ACHN (cell line): ENCODE measurements around the gene POC5.
"Not testable (repeated sequence)": the region's sequence is repeated elsewhere in the genome, so short reads cannot be mapped to it uniquely, and the experiment has no call there.

Source experiments
- DNase-seq: peaks from one replicate; pipeline ENCODE4 v3.0.0-alpha.2; 2015
- in situ Hi-C: cut with HindIII; loops from 2 replicates; pipeline ENCODE4 v1.10.0; 2017; ENCODE audit warnings: low sequenced_read_pairs, low pct_ligation_motif_present, low pct_unique_long_range_greater_than_20kb

POC5 gene, protein sequence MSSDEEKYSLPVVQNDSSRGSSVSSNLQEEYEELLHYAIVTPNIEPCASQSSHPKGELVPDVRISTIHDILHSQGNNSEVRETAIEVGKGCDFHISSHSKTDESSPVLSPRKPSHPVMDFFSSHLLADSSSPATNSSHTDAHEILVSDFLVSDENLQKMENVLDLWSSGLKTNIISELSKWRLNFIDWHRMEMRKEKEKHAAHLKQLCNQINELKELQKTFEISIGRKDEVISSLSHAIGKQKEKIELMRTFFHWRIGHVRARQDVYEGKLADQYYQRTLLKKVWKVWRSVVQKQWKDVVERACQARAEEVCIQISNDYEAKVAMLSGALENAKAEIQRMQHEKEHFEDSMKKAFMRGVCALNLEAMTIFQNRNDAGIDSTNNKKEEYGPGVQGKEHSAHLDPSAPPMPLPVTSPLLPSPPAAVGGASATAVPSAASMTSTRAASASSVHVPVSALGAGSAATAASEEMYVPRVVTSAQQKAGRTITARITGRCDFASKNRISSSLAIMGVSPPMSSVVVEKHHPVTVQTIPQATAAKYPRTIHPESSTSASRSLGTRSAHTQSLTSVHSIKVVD

GRCh38 chr5:75717082-75717922 lies at the start of gene POC5:
Gene POC5 (minus strand): TSS chr5:75717437. CDS start chr5:75712937, 4,500 bp downstream.
- peak; percentile 95 for DNase-seq
- in situ Hi-C loops = no loop called here

GRCh38 chr5:75758116-75758515 lies 40.9 kb upstream of the POC5 start:
- in situ Hi-C loops = no loop called here
- no peak for DNase-seq

- peak; percentile 58 for DNase-seq
- in situ Hi-C loops = no loop called here
Measured at GRCh38 chr5:75756981-75757380, 39.7 kb upstream of the POC5 start.

DNA sequence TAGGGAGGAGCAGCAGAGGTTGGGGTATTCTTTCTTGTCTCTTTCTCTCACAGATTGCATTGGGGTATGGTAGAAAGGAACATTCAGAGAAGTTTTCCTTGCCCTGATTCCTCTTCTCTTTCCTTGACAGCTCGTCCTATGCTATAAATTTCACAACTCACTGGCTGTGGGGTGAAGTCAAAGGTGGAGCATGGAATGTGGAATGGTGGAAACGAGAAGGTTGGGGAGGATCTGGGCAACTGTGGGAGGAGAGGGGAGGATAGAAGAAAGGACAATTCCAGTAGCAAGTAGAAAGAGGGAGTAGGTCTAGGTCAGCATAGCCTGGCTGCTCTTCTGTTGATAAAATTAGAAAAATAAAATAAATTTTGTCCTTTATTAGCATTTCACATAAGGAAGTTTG lies 39.0 kb upstream of the POC5 start:
- no peak for DNase-seq
- in situ Hi-C loops = no loop called here

GRCh38 chr5:75753182-75753581 lies 35.9 kb upstream of the POC5 start:
- in situ Hi-C loops = no loop called here
- DNase-seq = no peak

DNA sequence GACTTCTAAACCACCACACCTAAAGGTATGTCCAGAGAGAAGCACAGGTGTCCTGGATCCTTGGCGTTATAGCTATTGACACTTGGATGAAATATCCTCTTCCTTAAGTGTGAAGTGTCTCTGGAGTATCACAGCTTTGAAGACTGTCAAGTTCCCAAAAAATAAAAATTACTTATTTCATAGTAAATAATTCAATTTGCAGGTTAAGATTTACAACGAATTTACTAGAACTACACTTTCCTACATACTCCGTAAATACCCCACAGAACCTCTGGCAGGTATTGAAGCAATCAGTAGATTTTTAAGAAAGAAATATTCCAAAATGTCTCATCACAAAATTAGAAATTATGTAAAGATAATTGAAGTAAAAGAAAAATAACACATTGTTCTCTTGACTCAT lies 27.1 kb upstream of the POC5 start:
- no peak for DNase-seq
- in situ Hi-C loops = no loop called here

GRCh38 chr5:75736273-75736672 lies 19.0 kb upstream of the POC5 start:
- no peak for DNase-seq
- in situ Hi-C loops = no loop called here

GRCh38 chr5:75734913-75735789 lies 17.9 kb upstream of the POC5 start:
- peak; percentile 47 for DNase-seq
- in situ Hi-C loops = no loop called here

DNA sequence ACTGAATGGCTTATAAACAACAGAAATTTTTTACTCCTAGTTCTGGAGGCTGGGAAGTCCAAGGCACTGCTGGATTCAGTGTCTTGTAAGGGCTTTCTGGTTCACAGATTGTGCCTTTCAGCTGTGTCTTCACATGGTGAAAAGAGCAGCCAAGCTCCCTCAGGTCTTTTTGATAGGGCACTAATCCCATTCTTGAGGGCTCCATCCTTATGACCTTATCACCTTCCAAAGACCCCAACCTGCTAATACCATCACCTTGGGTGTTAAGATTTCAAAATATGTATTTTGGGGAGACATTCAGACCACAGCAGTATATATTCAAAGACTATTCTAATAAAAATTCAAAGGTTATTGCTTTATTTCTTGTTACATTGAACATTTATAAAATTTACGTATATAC lies 16.5 kb upstream of the POC5 start:
- in situ Hi-C loops = no loop called here
- no peak for DNase-seq

DNA sequence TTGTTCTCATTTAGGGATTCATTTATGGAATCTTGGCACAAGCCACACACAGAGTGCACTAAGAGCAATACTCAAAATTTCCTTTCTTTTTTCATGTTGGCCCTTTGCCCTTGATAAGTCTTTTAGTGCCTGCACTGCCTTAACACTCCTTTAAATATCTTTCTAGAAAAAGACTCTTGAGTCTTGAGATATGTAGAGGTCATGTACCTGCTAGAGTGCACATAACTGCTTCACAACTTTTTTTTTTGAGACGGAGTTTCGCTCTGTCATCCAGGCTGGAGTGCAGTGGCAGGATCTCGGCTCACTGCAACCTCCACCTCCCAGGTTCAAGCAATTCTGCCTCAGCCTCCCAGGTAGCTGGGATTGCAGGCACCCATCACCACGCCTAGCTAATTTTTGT lies 14.3 kb upstream of the POC5 start:
- DNase-seq, in situ Hi-C loops: not testable (repeated sequence)

DNA sequence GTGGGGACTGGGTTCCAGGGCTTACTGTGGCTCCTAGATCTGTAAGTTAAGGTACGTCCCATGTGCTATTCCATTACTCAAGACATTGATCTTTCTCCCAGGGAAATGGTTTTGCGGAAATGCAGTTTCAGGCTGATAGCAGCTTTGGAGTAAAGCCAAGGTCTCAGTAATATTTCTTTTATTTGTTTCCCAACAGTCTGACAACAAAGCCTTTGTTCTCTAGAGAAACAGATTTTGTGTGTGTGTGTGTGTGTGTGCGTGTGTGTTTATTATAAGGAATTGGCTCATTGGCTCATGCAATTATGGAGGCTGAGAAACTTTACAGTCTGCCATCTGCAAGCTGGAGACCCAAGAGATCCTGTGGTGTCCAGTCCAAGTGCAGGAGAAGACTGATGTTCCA lies 12.1 kb upstream of the POC5 start:
- no peak for DNase-seq
- in situ Hi-C loops = no loop called here

- no peak for DNase-seq
- in situ Hi-C loops = no loop called here
Measured at GRCh38 chr5:75727931-75728330, 10.7 kb upstream of the POC5 start.

GRCh38 chr5:75726224-75726623 lies 9.0 kb upstream of the POC5 start:
- in situ Hi-C loops, DNase-seq: not testable (repeated sequence)

DNA sequence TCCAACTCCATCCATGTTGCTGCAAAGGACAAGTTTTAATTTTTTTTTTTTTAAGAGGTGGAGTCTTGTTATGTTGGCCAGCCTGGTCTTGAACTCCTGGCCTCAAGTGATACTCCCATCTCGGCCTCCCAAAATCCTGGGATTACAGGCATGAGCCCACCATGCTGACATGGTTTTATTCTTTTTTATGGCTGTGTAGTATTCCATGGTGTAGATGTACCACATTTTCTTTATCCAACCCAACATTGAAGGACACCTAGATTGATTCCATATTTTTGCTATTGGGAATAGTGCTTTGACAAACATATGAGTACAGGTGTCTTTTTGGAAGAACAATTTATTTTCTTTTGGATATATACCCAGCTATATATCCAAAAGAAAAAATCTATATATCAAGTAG lies 6.1 kb upstream of the POC5 start:
- DNase-seq = no peak
- in situ Hi-C loops = no loop called here

- DNase-seq = no peak
Measured at GRCh38 chr5:75721573-75721972, 4.3 kb upstream of the POC5 start.

GRCh38 chr5:75720882-75721281 lies 3.6 kb upstream of the POC5 start:
- no peak for DNase-seq
- in situ Hi-C loops = no loop called here

More at GRCh38 chr5:75721573-75721972, 4.3 kb upstream of the POC5 start:
- in situ Hi-C loops = no loop called here

DNA sequence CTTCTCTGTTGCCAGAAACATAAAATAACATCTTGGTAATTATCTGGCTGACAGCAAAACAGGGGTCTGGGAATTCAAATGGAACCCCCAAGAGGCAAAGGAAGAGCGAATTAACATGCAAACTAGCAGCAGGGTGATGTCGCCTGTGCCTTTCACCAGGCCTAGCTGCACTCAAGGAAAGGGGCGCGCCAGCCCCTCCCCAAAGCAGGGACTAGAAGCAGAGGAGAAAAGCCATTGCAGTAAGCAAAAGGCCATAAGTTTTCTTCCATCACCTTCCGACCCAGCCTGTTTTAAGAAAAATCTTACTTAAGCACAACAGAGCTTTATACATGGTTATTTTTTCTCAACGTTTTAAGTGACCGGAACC lies 539 bp downstream of the POC5 start:
- in situ Hi-C loops = no loop called here
- no peak for DNase-seq

GRCh38 chr5:75712091-75712490 lies 5.1 kb downstream of the POC5 start:
- in situ Hi-C loops = no loop called here
- DNase-seq = no peak

- DNase-seq = no peak
- in situ Hi-C loops = no loop called here
Measured at GRCh38 chr5:75711151-75711550, 6.1 kb downstream of the POC5 start.
